IPS-15b (cell line): ENCODE data around the gene TEC.

Experiments
- H3K27me3 ChIP-seq: one replicate; pipeline ENCODE4 v1.6.1; 2013; ENCODE audit warnings: low read length; ENCODE audit not compliant: control insufficient read depth, insufficient read depth
- H3K36me3 ChIP-seq: one replicate; pipeline ENCODE4 v1.6.1; 2013; ENCODE audit warnings: low read length; ENCODE audit not compliant: control insufficient read depth, insufficient read depth
- H3K4me1 ChIP-seq: one replicate; pipeline ENCODE4 v1.6.1; 2013; ENCODE audit warnings: mild to moderate bottlenecking, low read length; ENCODE audit not compliant: control insufficient read depth, insufficient read depth
- H3K4me3 ChIP-seq: one replicate; pipeline ENCODE4 v1.5.1; 2013; ENCODE audit warnings: low read depth, low read length
- H3K9ac ChIP-seq: one replicate; pipeline ENCODE4 v1.6.1; 2013; ENCODE audit warnings: low read depth, mild to moderate bottlenecking, low read length
- H3K9me3 ChIP-seq: one replicate; pipeline ENCODE4 v1.6.1; 2013; ENCODE audit warnings: mild to moderate bottlenecking, low read length; ENCODE audit not compliant: control insufficient read depth, insufficient read depth

TEC gene

GRCh38 chr4:48108309-48109073 lies 161.1 kb downstream of the TEC start:
- H3K4me1 ChIP-seq: peaks cover 5% of the 10 kb centered on the region
- no peaks in the 10 kb centered on the region for H3K9me3 ChIP-seq
- no peaks in the 10 kb centered on the region for H3K36me3 ChIP-seq
- H3K27me3 ChIP-seq: no peaks in the 10 kb centered on the region
- no peak overlapping the region for H3K9ac ChIP-seq
- no peak overlapping the region for H3K4me3 ChIP-seq

GRCh38 chr4:48105230-48105629 lies 164.4 kb downstream of the TEC start:
- H3K9ac ChIP-seq: no peak overlapping the region
- no peaks in the 10 kb centered on the region for H3K36me3 ChIP-seq
- H3K9me3 ChIP-seq: no peaks in the 10 kb centered on the region
- no peaks in the 10 kb centered on the region for H3K27me3 ChIP-seq
- no peaks in the 10 kb centered on the region for H3K4me1 ChIP-seq
- H3K4me3 ChIP-seq: no peak overlapping the region

DNA sequence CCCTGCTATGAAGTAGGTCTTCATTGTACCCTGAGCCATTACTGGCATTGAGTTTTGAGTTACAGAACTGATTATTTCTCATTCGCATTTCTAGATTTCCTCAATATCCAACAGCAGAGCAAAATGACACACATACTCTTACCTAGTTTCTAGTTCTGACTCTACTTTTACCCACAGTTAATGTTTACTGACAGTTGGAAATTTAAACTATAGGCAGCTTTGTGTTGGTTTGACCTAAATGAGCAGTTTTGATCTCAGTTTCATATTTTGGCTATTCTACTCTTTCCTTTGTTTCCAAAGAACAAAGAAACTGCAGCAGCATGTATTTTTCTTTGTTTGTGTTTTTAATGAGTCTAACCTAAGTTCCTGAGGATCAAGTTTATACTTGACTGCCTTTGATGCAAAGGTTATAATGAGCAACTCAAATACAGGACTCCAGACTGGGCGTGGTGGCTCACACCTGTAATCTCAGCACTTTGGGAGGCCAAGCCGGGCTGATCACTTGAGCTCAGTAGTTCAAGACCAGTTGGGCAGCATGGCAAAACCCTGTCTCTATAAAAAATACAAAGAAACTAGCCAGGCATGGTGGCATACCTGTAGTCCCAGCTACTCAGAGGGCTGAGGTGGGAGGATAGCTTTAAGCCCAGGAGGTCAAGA lies 166.0 kb downstream of the TEC start:
- no peaks in the 10 kb centered on the region for H3K36me3 ChIP-seq
- no peak overlapping the region for H3K9ac ChIP-seq
- no peaks in the 10 kb centered on the region for H3K27me3 ChIP-seq
- no peaks in the 10 kb centered on the region for H3K4me1 ChIP-seq
- no peak overlapping the region for H3K4me3 ChIP-seq
- H3K9me3 ChIP-seq: no peaks in the 10 kb centered on the region

GRCh38 chr4:48102303-48102702 lies 167.3 kb downstream of the TEC start:
- Histone ChIP-seq H3K9ac (no peak overlapping the region), H3K4me1 (no peaks in the 10 kb centered on the region), H3K36me3 (no peaks in the 10 kb centered on the region), H3K27me3 (no peaks in the 10 kb centered on the region), H3K4me3 (no peak overlapping the region), H3K9me3 (no peaks in the 10 kb centered on the region)

DNA sequence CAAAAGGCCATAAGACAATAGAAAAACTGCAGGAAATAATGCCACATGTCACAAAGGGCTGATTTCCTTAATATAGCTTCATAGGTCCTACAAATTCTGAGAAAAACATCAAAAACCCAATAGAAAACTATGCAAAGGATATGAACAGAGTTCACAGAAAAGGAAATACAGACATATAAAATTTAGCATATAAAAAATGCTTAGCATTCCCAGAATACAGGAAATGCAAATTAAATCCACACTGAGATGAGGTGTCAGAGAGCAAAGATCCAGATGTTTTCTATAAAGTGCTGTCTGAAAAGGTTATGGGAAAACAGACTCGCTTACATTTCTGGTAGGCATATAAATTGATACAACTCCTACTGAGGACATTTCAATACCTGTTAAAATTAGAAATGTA lies 169.4 kb downstream of the TEC start:
- no peaks in the 10 kb centered on the region for H3K27me3 ChIP-seq
- no peaks in the 10 kb centered on the region for H3K9me3 ChIP-seq

DNA sequence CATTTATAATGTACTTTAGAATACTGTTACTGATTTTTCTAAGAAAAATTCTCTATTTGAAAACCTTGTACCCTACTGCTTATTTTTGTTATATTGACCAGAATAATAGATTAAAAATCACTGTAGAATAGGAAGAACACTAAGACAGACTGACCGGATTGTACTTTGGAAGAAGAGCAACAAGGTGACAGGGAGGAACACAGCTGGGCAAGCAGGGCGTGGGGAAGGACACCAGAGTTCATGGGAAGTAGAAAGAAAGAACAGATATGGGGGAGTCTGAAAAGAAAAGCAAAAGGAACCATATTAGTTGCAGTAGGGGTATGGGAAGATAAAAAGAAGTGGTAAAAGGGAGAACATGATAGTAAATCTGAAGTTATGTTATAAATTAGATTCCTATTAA lies 174.2 kb downstream of the TEC start:
- H3K4me3 ChIP-seq: no peak overlapping the region
- H3K9me3 ChIP-seq: no peaks in the 10 kb centered on the region
- no peaks in the 10 kb centered on the region for H3K36me3 ChIP-seq
- no peak overlapping the region for H3K9ac ChIP-seq
- H3K4me1 ChIP-seq: no peaks in the 10 kb centered on the region
- no peaks in the 10 kb centered on the region for H3K27me3 ChIP-seq

More for the DNA sequence above, 169.4 kb downstream of the TEC start:
- Histone ChIP-seq H3K36me3 (no peaks in the 10 kb centered on the region), H3K4me1 (no peaks in the 10 kb centered on the region), H3K4me3 (no peak overlapping the region), H3K9ac (no peak overlapping the region)

GRCh38 chr4:48093991-48094416 lies 175.6 kb downstream of the TEC start:
- Histone ChIP-seq H3K9me3 (no peaks in the 10 kb centered on the region), H3K36me3 (no peaks in the 10 kb centered on the region), H3K9ac (no peak overlapping the region), H3K27me3 (no peaks in the 10 kb centered on the region), H3K4me1 (no peaks in the 10 kb centered on the region), H3K4me3 (no peak overlapping the region)

GRCh38 chr4:48090621-48091020 lies 179.0 kb downstream of the TEC start:
- Histone ChIP-seq H3K9ac (no peak overlapping the region), H3K4me1 (no peaks in the 10 kb centered on the region), H3K27me3 (no peaks in the 10 kb centered on the region), H3K4me3 (no peak overlapping the region), H3K9me3 (no peaks in the 10 kb centered on the region), H3K36me3 (no peaks in the 10 kb centered on the region)

DNA sequence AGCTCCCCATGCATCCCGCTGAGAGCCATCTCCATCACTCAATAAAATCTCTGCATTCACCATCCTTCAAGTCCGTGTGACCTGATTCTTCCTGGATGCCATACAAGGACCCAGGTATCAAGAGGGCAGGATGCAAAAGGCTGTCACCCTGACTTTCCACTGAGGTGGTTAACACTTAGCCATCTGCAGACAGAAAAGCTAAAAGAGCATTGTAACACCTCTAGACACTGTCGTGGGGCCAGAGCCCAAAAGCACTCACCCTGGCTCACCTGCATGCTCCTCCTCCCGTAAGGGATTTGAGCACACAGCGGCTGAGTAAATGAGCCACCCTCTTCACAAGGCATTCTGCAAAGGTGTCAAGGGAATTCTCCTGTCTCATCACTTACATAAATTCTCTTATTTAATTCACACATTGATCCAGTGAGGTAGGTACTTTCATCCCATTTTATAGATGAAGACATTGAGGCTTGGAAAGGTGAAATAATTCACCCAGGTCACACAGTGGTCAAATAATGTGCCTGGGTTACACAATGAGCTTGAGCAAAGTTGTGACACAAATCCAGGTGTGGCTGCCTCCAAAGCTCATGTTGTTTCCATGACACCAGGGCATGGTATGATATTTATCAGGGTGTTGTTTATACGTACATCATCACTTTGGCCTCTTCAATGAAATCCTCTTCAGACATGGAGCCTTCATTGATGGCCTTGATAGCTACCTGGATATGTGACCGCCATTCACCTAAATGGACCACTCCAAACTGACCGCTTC lies 183.6 kb downstream of the TEC start:
- Histone ChIP-seq H3K9ac (no peak overlapping the region), H3K27me3 (no peaks in the 10 kb centered on the region), H3K4me1 (no peaks in the 10 kb centered on the region)

More for the DNA sequence above, 183.6 kb downstream of the TEC start:
- Histone ChIP-seq H3K4me3 (no peak overlapping the region), H3K36me3 (no peaks in the 10 kb centered on the region), H3K9me3 (no peaks in the 10 kb centered on the region)
